A549 (cell line): ENCODE data around the gene PCGF1. TPM values are rescaled to one million over a fixed set of nuclear protein-coding genes. Genes with fewer than 3 reads are reported as not detected.

Source experiments
- ATAC-seq, 2 experiments: fragments of 200-7000 bp in 1 of 2; fragments of >200 bp in 1 of 2; cut with Nextera tagmentation in 1 of 2; cut with Tn5 transposase in 1 of 2; 3 replicates each; pipeline versions ENCODE4 v1.8.0 to v1.9.1; 2018 to 2020; ENCODE audit warnings: mild to moderate bottlenecking in 1 of 2, moderate library complexity in 1 of 2
- CTCF ChIA-PET: fragments of 300-600 bp; sonication (Branson Sonifier 250); formaldehyde crosslinking; extraction: SDS; loops from one replicate; lab custom pipeline; 2021; ENCODE audit warnings: antibody characterized with exemption, inconsistent platforms; lab: Yijun Ruan, JAX
- POLR2A ChIA-PET: fragments of 350-600 bp; formaldehyde crosslinking; extraction: SDS; loops from one replicate; lab custom pipeline; 2021; ENCODE audit warnings: antibody characterized with exemption, inconsistent platforms; lab: Yijun Ruan, JAX
- DNase-seq, 2 experiments: peaks; one replicate each; pipeline versions ENCODE4 v3.0.0 to v3.0.0-alpha.2; 2011 to 2016; ENCODE audit warnings: low read depth in 1 of 2, low spot score in 1 of 2
- FAIRE-seq: peaks from 2 replicates; lab custom pipeline; 2011; peaks lifted over from hg19 to GRCh38; lab: Jason Lieb, UNC
- H3K27ac ChIP-seq, 2 experiments: fragments of >200 bp; sonication (Bioruptor Twin); formaldehyde crosslinking; 3 replicates each; pipeline ENCODE4 v1.5.1; 2016 to 2017
- H3K4me1 ChIP-seq: fragments of >200 bp; sonication (Bioruptor Twin); formaldehyde crosslinking; 3 replicates; pipeline ENCODE4 v1.6.1; 2016
- H3K4me2 ChIP-seq: fragments of >200 bp; sonication (Bioruptor Twin); formaldehyde crosslinking; 3 replicates; pipeline ENCODE4 v1.6.1; 2016
- H3K4me3 ChIP-seq: fragments of >200 bp; sonication (Bioruptor Twin); formaldehyde crosslinking; 3 replicates; pipeline ENCODE4 v1.5.1; 2016
- H3K9me3 ChIP-seq: fragments of >200 bp; sonication (Bioruptor Twin); formaldehyde crosslinking; 3 replicates; pipeline ENCODE4 v1.6.1; 2016
- CBX8 ChIP-seq: fragments of 200-600 bp; sonication (generic); IDR thresholded peaks from 2 replicates; pipeline ENCODE4 v1.6.1; 2016
- HDAC2 ChIP-seq: fragments of 200-600 bp; sonication (generic); IDR thresholded peaks from 2 replicates; pipeline ENCODE4 v1.6.1; 2016
- HEYL ChIP-seq: fragments of 250-450 bp; sonication (Bioruptor Pico); IDR thresholded peaks from 2 replicates; pipeline ENCODE4 v1.8.0; 2021; ENCODE audit warnings: mild to moderate bottlenecking, moderate library complexity
- JUN ChIP-seq, 2 experiments: fragments of >200 bp; sonication (Bioruptor Twin); formaldehyde crosslinking; IDR thresholded peaks; 2 replicates in 1 of 2; 3 replicates in 1 of 2; pipeline ENCODE4 v1.6.1; 2016 to 2017
- KDM1A ChIP-seq: fragments of 200-600 bp; sonication (generic); IDR thresholded peaks from 2 replicates; pipeline ENCODE4 v1.6.1; 2016; ENCODE audit warnings: low read depth, mild to moderate bottlenecking
- MAFK ChIP-seq: fragments of 450-650 bp; IDR thresholded peaks from 2 replicates; pipeline ENCODE4 v1.6.1; 2014; ENCODE audit not compliant: partially characterized antibody
- MYC ChIP-seq: IDR thresholded peaks from 2 replicates; pipeline ENCODE4 v1.6.1; 2012; ENCODE audit warnings: mild to moderate bottlenecking, inconsistent platforms, low read length, improper control_type of control experiment, borderline replicate concordance
- NR3C1 ChIP-seq: fragments of >200 bp; sonication (Bioruptor Twin); formaldehyde crosslinking; IDR thresholded peaks from 3 replicates; pipeline ENCODE4 v1.6.1; 2017
- PHF8 ChIP-seq: fragments of 200-600 bp; sonication (generic); IDR thresholded peaks from 2 replicates; pipeline ENCODE4 v1.6.1; 2016; ENCODE audit warnings: low read depth, mild to moderate bottlenecking, antibody characterized with exemption, moderate library complexity, borderline replicate concordance
- POLR2AphosphoS2 ChIP-seq: conservative IDR thresholded peaks from 2 replicates; pipeline ENCODE4 v1.6.1; 2012; ENCODE audit warnings: low read length, improper control_type of control experiment, inconsistent platforms
- RARB ChIP-seq: fragments of 250-450 bp; sonication (Bioruptor Pico); IDR thresholded peaks from 2 replicates; pipeline ENCODE4 v1.8.0; 2021; ENCODE audit warnings: mild to moderate bottlenecking, moderate library complexity
- RNF2 ChIP-seq: fragments of 200-600 bp; sonication (generic); IDR thresholded peaks from 2 replicates; pipeline ENCODE4 v1.6.1; 2016; ENCODE audit warnings: low read depth, mild to moderate bottlenecking, antibody characterized with exemption, moderate library complexity, borderline replicate concordance
- TFCP2L1 ChIP-seq: fragments of 250-450 bp; sonication (Bioruptor Pico); IDR thresholded peaks from 2 replicates; pipeline ENCODE4 v1.5.0; 2021; ENCODE audit warnings: mild to moderate bottlenecking
- TP53 ChIP-seq: fragments of 250-450 bp; sonication (Bioruptor Pico); IDR thresholded peaks from 2 replicates; pipeline ENCODE4 v1.5.0; 2021; ENCODE audit warnings: mild to moderate bottlenecking, moderate library complexity
- ZFP36 ChIP-seq: fragments of 450-650 bp; IDR thresholded peaks from 2 replicates; pipeline ENCODE4 v1.6.1; 2014; ENCODE audit warnings: borderline replicate concordance; ENCODE audit not compliant: partially characterized antibody
- WGBS: methylation state at CpG from one replicate; pipeline ENCODE4 v1.1.6; 2017; ENCODE audit errors: missing lambda C conversion rate; 5-methylcytosine and 5-hydroxymethylcytosine counted together
- polyA plus RNA-seq, 4 experiments: library from polyadenylated mRNA; depleted of rRNA in 3 of 4; stranded (reverse); fragments of >200 nt; fragmentation: RNase III in 1 of 4; extraction: RNeasy Plus Mini Kit Qiagen cat#74134 plus additional on column Dnase treatment in 1 of 4; gene quantifications; 2 replicates in 3 of 4; 3 replicates in 1 of 4; pipeline ENCODE4 v1.2.3, GENCODE V29; 2011 to 2017
- TF ChIP-seq, protein P1 (sequence below): fragments of 150-350 bp; IDR thresholded peaks from 2 replicates; pipeline ENCODE4 v1.6.1; 2014; ENCODE audit warnings: low read depth, mild to moderate bottlenecking, low read length
- TF ChIP-seq, protein P2 (sequence below): IDR thresholded peaks from 2 replicates; pipeline ENCODE4 v1.6.1; 2012

Gene PCGF1
- polyA plus RNA-seq, 2 of the 4 experiments (the other 2 are of a cell fraction): 32.2 to 53.6 TPM

DNA sequence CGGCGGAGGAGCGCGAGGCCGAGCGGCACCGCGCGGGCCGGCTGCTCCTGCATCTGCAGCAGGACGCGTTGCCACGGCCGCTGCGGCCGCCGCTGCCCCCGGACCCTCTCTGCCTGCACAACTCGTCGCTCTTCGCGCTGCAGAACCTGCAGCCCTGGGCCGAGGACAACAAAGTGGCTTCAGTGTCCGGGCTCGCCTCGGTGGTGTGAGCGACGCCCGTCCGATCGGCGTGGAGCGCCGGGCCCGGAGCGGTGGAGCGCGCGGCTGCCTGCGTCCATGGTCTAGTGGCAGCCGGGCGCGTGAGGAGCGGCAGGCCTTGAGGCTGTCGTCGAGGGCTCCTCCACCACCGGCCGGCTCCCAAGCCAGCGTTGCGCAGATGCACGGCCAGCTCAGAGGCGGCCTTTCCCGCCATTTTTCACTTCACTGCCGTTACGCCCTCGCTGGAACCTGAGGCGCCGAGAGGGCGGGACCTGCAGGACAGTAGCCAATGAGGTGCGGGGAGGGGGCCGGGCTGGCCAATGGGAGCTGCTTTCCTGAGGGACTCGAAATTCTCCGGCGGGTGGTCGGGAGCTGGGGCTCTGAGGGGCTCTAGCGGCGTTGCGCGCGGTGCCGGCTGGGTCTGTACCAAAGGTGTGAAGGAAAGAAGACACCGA, 8.6 kb upstream of the PCGF1 start:
- Histone ChIP-seq H3K4me3 (no peak overlapping the region), H3K4me2 (no peak overlapping the region), H3K9me3 (no peaks in the 10 kb centered on the region), H3K4me1 (peaks cover 6% of the 10 kb centered on the region; the same call in 1 of the 3 replicates), H3K27ac (no peak overlapping the region)
- TF ChIP-seq POLR2AphosphoS2: no peak
- no peak for FAIRE-seq
- no peak for DNase-seq
- CTCF ChIA-PET: interaction anchor here (0.6 to 1.7 kb wide), 2 partner anchors 10 to 33 kb away, joined by 3 to 8 read pairs; partner anchors contain the start of genes CCDC142 and TTC31
- POLR2A ChIA-PET: no interaction called here
- WGBS: 86% methylated on average over 72 of the region's 72 CpGs
- no peak for ATAC-seq

DNA sequence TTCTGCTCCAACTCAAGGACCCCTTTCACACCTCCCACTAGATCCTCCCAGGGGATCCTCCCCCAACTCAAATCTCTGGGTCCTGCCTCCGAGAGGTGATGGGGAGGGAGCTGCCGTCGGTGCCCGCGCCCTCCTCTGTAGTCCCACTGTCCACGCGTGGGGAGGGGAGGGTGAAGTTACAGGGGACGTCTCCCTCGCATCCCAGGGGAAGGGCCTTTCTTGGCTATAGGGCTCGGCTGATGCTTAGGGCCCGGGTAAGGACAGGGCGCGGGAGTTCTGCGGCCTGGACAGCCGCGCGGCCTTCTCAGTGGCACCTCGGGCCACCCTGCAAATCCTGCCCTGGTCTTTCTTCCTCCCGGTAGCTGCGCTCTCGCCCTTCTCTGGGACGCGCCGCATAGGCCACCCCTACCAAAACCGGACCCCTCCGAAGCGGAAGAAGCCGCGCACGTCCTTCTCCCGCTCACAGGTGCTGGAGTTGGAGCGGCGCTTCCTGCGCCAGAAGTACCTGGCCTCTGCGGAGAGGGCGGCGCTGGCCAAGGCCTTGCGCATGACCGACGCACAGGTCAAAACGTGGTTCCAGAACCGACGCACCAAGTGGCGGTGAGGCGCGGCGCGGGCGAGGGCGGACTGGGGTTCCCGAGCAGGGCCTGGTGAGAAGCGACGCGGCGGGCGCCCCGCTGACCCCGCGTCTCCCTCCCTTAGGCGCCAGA, 7.9 kb upstream of the PCGF1 start:
- no peak for DNase-seq
- no peak for ATAC-seq
- no peak for FAIRE-seq
- Histone ChIP-seq H3K4me1 (peaks cover 6% of the 10 kb centered on the region; the same call in 1 of the 3 replicates), H3K4me3 (no peak overlapping the region), H3K9me3 (no peaks in the 10 kb centered on the region), H3K4me2 (no peak overlapping the region), H3K27ac (no peak overlapping the region)
- POLR2A ChIA-PET: no interaction called here
- CTCF ChIA-PET: interaction anchor here (1.5 to 1.7 kb wide), 2 partner anchors 16 to 33 kb away, joined by 4 to 8 read pairs; partner anchors contain the start of genes CCDC142 and TTC31
- 95% methylated on average over 60 of the region's 60 CpGs for WGBS
- TF ChIP-seq NR3C1 (no peak), KDM1A (no peak), HDAC2 (no peak), TP53 (CRISPR knock-in tag) (no peak), PHF8 (no peak), RARB (CRISPR knock-in tag) (no peak), JUN (IDR thresholded peaks at IDR 0.05) (no peak)
- TF ChIP-seq, protein P1, sequence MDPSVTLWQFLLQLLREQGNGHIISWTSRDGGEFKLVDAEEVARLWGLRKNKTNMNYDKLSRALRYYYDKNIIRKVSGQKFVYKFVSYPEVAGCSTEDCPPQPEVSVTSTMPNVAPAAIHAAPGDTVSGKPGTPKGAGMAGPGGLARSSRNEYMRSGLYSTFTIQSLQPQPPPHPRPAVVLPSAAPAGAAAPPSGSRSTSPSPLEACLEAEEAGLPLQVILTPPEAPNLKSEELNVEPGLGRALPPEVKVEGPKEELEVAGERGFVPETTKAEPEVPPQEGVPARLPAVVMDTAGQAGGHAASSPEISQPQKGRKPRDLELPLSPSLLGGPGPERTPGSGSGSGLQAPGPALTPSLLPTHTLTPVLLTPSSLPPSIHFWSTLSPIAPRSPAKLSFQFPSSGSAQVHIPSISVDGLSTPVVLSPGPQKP: no peak

DNA sequence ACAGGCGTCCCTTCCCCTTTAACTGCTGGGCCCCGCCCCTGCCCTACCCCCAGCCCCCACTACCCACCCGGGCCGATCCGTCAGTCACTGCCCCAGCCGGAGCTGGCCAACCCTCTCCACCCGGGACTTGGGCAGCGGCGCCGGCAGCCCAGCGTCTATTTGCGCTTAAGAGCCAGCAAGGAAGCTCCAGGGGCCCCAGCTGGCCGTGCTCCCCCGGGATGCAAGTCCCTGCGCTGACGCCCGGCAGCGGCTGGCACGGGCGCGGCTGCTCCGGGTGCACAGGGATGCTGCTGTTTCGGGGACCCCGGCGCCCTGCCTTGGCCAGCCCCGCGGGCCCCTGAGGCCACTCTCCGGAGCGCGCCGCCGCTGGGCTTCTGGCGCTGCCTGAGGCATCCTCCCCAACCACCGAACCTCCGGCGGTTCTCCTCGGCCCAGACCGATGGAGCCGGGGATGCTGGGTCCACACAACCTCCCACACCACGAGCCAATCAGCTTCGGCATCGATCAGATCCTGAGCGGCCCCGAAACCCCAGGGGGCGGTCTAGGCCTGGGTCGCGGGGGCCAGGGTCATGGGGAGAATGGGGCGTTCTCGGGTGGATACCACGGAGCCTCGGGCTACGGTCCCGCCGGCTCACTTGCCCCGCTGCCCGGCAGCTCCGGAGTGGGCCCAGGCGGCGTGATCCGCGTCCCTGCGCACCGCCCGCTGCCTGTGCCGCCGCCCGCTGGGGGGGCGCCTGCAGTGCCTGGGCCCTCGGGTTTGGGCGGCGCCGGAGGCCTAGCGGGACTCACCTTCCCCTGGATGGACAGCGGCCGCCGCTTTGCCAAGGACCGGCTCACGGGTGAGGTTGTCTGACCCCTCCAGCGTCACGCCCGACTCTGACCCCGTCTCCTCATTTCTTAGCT, 7.1 kb upstream of the PCGF1 start, which contains the start of gene TLX2:
TLX2 (plus strand) TSS at position 83 of the 903 bp plus-strand sequence; CDS start at position 440, 357 bp downstream.
- ChIA-PET POLR2A (interaction anchor here (0.6 to 0.7 kb wide), 2 partner anchors 37 to 316 kb away, joined by 4 to 8 read pairs; no protein-coding TSS in a partner anchor), CTCF (interaction anchor here (1.5 to 1.7 kb wide), 2 partner anchors 17 to 32 kb away, joined by 4 to 8 read pairs; partner anchors contain the start of genes CCDC142 and TTC31)
- peak within 1 kb of the TSS; percentile 94 for H3K4me2 ChIP-seq
- TF ChIP-seq JUN (IDR thresholded peaks at IDR 0.05) (0 out of 5 replicates have a peak, but pooled peaks of 1 of the 2 experiments have one; percentile 19), HEYL (CRISPR knock-in tag) (no peak)
- DNase-seq (peak in 1 of 2 experiments; percentile 51), ATAC-seq (peak; percentile 40 to 69), FAIRE-seq (no peak)
- WGBS: 80% methylated on average over 58 of the region's 82 CpGs
- no peaks in the 10 kb centered on the region for H3K9me3 ChIP-seq
- peaks cover 6% of the 10 kb centered on the region; the same call in 1 of the 3 replicates for H3K4me1 ChIP-seq
- H3K27ac ChIP-seq: peak within 1 kb of the TSS; percentile 58 to 84; a peak in 5 of 6 replicates
- peak within 1 kb of the TSS; percentile 50 for H3K4me3 ChIP-seq

DNA sequence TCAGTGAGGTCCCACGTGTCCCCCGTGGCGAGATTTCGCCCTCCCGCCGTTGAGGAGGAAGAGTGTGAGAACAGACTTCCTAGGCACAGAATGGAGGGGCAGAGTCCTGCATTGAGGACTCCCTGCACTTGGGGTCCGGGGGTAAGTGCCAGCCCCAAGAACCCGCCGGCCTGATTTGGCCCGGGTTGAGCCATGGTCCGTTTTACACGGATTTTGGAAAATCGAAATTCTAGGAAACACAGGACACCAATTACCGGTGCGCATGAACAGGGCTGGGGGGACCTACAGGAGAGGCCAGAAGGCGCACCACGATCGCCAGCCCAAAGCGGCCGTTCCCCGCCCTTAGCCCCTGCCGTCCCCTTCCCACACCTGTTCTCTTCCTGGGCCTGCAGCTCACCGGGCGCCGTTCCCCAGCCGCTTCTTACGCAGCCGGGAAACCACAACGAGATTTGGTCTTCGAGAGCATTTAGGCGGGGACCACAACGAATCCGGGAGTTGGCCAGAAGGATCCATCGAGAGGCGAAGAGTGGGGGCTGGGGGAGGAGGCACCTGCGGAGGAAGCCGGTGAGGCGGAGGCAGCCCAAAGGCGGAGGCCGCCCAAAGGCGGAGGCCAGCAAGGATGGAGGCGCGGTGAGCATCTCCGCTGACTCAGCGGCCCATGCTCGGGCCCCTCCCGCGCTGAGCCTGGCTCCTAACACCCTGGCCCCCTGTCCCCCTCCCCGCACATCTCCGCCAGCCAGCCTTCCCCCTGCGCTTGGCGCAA, 6.3 kb upstream of the PCGF1 start:
- peak overlapping the region; percentile 50 for H3K4me3 ChIP-seq
- ATAC-seq (peak; percentile 55 to 62; a peak in 5 of 6 replicates), FAIRE-seq (no peak), DNase-seq (no peak)
- 25% methylated on average over 48 of the region's 52 CpGs for WGBS
- POLR2A ChIA-PET: interaction anchor here (0.6 to 0.7 kb wide), 2 partner anchors 36 to 315 kb away, joined by 4 to 8 read pairs; no protein-coding TSS in a partner anchor
- peak overlapping the region; percentile 94 for H3K4me2 ChIP-seq
- H3K27ac ChIP-seq: peak overlapping the region; percentile 58 to 84; a peak in 5 of 6 replicates
- CTCF ChIA-PET: interaction anchor here (1.0 to 1.5 kb wide), 4 partner anchors 18 to 78 kb away, joined by 3 to 4 read pairs (median 4); no protein-coding TSS in a partner anchor
- TF ChIP-seq TFCP2L1 (CRISPR knock-in tag) (no peak), CBX8 (peak; percentile 100), MYC (no peak), MAFK (peak; percentile 51), JUN (IDR thresholded peaks at IDR 0.05) (0 out of 5 replicates have a peak, but pooled peaks of 1 of the 2 experiments have one; percentile 19), ZFP36 (peak; percentile 97), RNF2 (peak; percentile 100)
- TF ChIP-seq, protein P2, sequence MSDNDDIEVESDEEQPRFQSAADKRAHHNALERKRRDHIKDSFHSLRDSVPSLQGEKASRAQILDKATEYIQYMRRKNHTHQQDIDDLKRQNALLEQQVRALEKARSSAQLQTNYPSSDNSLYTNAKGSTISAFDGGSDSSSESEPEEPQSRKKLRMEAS: peak; percentile 25; the same call in 1 of the 2 replicates
- peaks cover 6% of the 10 kb centered on the region; the same call in 1 of the 3 replicates for H3K4me1 ChIP-seq
- no peaks in the 10 kb centered on the region for H3K9me3 ChIP-seq
